ENCODE results near the gene CFAP54.

GRCh38 chr12:96513166-96513565, 23.8 kb downstream of the CFAP54 start:
- TF ChIP-seq CREM (CRISPR knock-in tag; IDR thresholded peaks at IDR 0.05) (no peak), CTCF (IDR thresholded peaks at IDR 0.05) (no peak), SP1 (CRISPR knock-in tag; conservative IDR thresholded peaks at IDR 0.05) (no peak), ATF2 (CRISPR knock-in tag; IDR thresholded peaks at IDR 0.05; ENCODE audit: borderline replicate concordance, low read depth) (no peak), JUN (CRISPR knock-in tag; IDR thresholded peaks at IDR 0.05) (no peak), NR1H2 (CRISPR knock-in tag; IDR thresholded peaks at IDR 0.05) (no peak), FOXJ3 (CRISPR knock-in tag; IDR thresholded peaks at IDR 0.05; ENCODE audit: borderline replicate concordance) (no peak), E2F4 (CRISPR knock-in tag; IDR thresholded peaks at IDR 0.05; ENCODE audit: borderline replicate concordance, low read depth) (no peak), AFF4 (CRISPR knock-in tag; IDR thresholded peaks at IDR 0.05; ENCODE audit: borderline replicate concordance) (no peak)
